ENCODE measurements around the gene CPNE5. TPM values are rescaled to one million over a fixed set of nuclear protein-coding genes. Genes with fewer than 3 reads are reported as not detected.

The CPNE5 gene
- total RNA-seq, 4 donors from 2014 or later: 0.35 to 5.8 (median 2.9) TPM

DNA sequence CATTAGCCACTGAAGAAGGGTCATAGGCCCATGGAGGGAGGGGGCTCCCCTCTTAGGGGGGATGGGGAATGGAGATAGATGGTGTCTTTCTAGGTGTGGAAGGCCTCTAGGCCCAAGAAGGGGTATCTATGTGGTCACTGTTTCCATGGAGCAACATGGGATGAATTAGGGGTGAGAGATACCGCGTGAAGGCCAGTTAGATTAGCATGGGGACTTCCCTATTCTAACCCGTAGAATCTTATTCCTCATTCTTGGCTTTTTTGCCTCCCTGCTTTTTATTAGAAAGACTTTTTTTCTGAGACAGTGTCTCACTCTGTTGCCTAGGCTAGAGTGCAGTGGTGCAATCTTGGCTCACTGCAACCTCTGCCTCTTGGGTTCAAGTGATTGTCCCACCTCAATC lies 138.4 kb downstream of the CPNE5 start:
- H3K27ac ChIP-seq: no peak overlapping the region
- H3K4me1 ChIP-seq: peaks cover 0 to 4% (median 0%) of the 10 kb centered on the region in 4 donors
- H3K27me3 ChIP-seq: no peaks in the 10 kb centered on the region
- H3K4me3 ChIP-seq: no peak overlapping the region
- TF ChIP-seq CTCF (IDR thresholded peaks at IDR 0.05): no peak
- no peak for TF ChIP-seq POLR2A (IDR thresholded peaks at IDR 0.05)
- H3K36me3 ChIP-seq: no peaks in the 10 kb centered on the region
- no peaks in the 10 kb centered on the region for H3K9me3 ChIP-seq
- peak in 1 of 3 donors; percentile 32 for DNase-seq

DNA sequence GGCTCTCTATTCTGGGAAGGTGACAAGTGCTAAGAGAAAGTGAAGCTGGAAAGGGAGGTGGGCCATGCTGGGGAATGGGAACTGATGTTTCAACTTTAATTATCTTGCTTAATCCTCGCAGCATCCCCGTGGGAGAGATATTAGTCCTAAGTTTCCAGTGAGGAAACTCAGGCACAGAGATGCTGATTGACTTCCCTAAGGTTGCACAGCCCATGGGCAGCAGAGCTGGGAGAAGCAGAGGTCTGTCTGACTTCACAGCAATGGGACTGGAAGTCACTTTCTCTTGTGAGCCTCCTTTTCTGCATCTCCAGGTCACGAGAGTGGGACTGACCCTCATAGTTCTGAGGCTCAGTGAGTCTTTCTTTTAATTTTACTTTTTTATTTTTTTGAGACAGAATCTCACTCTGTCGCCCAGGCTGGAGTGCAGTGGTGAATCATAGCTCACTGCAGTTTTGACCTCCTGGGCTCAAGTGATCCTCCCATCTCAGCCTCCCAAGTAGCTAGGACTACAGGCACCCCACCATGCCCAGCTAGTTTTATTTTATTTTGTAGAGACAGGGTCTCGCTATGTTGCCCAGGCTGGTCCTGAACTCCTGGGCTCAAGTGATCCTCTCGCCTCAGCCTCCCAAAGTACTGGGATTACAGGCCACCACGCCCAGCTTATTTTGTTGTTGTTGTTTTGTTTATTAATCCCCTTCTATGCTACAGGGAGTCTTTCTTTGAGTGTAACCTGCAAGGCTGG lies 139.0 kb downstream of the CPNE5 start:
- no peak for TF ChIP-seq CTCF (IDR thresholded peaks at IDR 0.05)
- TF ChIP-seq POLR2A (IDR thresholded peaks at IDR 0.05): no peak
- Histone ChIP-seq H3K36me3 (no peaks in the 10 kb centered on the region), H3K27me3 (no peaks in the 10 kb centered on the region), H3K27ac (no peak overlapping the region), H3K4me1 (peaks cover 0 to 4% (median 0%) of the 10 kb centered on the region in 4 donors), H3K4me3 (no peak overlapping the region), H3K9me3 (no peaks in the 10 kb centered on the region)
- DNase-seq: peak in 1 of 3 donors; percentile 19

DNA sequence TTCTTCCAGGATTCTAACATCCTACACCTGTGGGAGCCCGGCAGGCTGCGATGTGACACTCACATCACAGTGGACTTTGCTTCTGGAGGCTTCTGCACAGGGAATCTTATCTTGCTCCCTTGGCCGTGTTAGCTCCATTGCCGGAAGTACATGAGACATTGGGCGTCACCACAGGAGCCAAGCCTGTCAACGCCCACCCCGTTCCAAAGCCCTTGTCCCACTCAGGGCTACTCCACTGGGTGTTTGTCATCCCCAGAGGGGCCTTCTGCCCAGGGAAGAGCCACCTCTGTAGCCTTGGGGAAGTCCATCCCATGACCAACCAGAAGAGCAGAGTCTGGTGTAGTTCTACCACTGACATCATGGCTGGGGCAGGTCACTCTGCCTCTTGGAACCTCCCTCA lies 139.9 kb downstream of the CPNE5 start:
- Histone ChIP-seq H3K36me3 (no peaks in the 10 kb centered on the region), H3K27ac (peak overlapping the region in 2 of 4 donors; percentile 13 to 20), H3K4me1 (peaks cover 0 to 4% (median 0%) of the 10 kb centered on the region in 4 donors), H3K27me3 (no peaks in the 10 kb centered on the region), H3K9me3 (no peaks in the 10 kb centered on the region), H3K4me3 (no peak overlapping the region)
- TF ChIP-seq CTCF (IDR thresholded peaks at IDR 0.05): no peak
- TF ChIP-seq POLR2A (IDR thresholded peaks at IDR 0.05): no peak
- DNase-seq: peak in 2 of 3 donors; percentile 57 to 69

DNA sequence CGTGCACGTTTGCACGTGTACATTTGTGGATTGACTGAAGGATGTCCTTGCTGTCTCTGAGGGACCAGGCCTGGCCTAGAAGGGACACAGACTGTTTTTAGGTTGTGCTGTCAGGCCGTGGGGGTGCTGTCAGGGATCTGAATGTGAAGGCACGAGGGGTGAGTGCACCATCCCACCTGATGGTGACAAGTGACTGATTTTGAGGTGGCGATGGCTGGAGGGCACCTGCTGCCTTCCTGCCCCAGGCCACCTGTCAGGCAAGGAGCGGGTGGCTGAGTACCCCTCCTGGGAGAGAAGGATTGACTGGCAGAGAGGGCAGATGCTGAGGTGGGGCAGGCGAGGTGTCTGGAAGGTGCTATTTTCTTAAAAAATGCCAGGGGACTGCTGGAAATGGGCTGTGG lies 140.4 kb downstream of the CPNE5 start:
- Histone ChIP-seq H3K4me1 (peaks cover 0 to 4% (median 0%) of the 10 kb centered on the region in 4 donors), H3K27ac (peak overlapping the region in 2 of 4 donors; percentile 13 to 20), H3K36me3 (no peaks in the 10 kb centered on the region), H3K9me3 (no peaks in the 10 kb centered on the region), H3K4me3 (no peak overlapping the region), H3K27me3 (no peaks in the 10 kb centered on the region)
- peak in 1 of 3 donors; percentile 42 for DNase-seq
- TF ChIP-seq CTCF (IDR thresholded peaks at IDR 0.05): no peak
- no peak for TF ChIP-seq POLR2A (IDR thresholded peaks at IDR 0.05)

DNA sequence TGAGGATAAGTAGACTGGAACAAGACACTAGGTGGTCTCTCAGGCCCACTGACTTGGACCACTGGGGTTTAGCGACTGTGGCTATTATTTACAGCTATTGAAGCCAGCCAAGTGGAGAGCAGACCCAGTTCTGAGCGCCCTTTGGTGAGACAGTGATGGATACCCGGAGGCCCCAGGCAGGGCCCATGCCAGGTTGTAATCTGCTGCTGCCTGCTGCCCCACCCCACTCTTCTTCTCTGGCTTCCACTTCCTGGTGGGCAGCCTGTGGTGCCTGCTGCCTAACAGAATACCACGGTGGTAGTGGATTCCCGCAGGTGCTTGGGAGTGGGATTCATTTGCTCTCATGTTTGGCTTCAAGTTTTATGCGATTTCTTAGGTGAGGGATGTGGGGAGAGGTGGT lies 141.0 kb downstream of the CPNE5 start:
- Histone ChIP-seq H3K9me3 (no peaks in the 10 kb centered on the region), H3K27ac (no peak overlapping the region), H3K4me1 (peaks cover 0 to 4% (median 0%) of the 10 kb centered on the region in 4 donors), H3K27me3 (no peaks in the 10 kb centered on the region), H3K36me3 (no peaks in the 10 kb centered on the region), H3K4me3 (no peak overlapping the region)
- peak in 1 of 3 donors; percentile 39 for DNase-seq
- no peak for TF ChIP-seq CTCF (IDR thresholded peaks at IDR 0.05)
- TF ChIP-seq POLR2A (IDR thresholded peaks at IDR 0.05): no peak

Data from Peyer's patch (tissue), 4 donors.